Dermis lymphatic vessel endothelial cell (primary cell): ENCODE data around the gene MAGEA2B. TPM values are rescaled to one million over a fixed set of nuclear protein-coding genes. Genes with fewer than 3 reads are reported as not detected.

Source experiments
- total RNA-seq: library from RNA; depleted of rRNA; stranded (reverse); fragments of >200 nt; gene quantifications from 2 replicates; pipeline ENCODE4 v1.2.1, GENCODE V29; 2014

The MAGEA2B gene, protein sequence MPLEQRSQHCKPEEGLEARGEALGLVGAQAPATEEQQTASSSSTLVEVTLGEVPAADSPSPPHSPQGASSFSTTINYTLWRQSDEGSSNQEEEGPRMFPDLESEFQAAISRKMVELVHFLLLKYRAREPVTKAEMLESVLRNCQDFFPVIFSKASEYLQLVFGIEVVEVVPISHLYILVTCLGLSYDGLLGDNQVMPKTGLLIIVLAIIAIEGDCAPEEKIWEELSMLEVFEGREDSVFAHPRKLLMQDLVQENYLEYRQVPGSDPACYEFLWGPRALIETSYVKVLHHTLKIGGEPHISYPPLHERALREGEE
- not detected in 2 replicates for total RNA-seq

DNA sequence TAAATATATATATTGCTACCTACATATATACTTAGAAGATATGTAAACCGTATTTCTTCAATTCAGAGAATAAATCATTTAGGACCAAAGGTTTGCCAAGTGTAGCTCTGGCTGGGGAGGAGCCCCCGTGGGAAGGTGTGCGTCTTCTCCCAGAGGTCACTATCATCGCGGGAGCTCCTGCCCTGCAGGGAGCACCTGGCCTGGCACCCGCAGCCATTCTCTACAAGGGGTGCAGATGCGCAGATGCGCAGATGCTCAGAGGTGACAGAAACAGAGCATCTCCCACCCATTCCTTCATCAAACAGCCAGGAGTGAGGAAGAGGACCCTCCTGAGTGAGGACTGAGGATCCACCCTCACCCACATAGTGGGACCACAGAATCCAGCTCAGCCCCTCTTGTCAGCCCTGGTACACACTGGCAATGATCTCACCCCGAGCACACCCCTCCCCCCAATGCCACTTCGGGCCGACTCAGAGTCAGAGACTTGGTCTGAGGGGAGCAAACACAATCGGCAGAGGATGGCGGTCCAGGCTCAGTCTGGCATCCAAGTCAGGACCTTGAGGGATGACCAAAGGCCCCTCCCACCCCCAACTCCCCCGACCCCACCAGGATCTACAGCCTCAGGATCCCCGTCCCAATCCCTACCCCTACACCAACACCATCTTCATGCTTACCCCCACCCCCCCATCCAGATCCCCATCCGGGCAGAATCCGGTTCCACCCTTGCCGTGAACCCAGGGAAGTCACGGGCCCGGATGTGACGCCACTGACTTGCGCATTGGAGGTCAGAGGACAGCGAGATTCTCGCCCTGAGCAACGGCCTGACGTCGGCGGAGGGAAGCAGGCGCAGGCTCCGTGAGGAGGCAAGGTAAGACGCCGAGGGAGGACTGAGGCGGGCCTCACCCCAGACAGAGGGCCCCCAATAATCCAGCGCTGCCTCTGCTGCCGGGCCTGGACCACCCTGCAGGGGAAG is at the start of gene MAGEA2B:
MAGEA2B (plus strand) TSS at position 814 of the 973 bp plus-strand sequence. CDS start 2,479 bp downstream, outside the sequence.

DNA sequence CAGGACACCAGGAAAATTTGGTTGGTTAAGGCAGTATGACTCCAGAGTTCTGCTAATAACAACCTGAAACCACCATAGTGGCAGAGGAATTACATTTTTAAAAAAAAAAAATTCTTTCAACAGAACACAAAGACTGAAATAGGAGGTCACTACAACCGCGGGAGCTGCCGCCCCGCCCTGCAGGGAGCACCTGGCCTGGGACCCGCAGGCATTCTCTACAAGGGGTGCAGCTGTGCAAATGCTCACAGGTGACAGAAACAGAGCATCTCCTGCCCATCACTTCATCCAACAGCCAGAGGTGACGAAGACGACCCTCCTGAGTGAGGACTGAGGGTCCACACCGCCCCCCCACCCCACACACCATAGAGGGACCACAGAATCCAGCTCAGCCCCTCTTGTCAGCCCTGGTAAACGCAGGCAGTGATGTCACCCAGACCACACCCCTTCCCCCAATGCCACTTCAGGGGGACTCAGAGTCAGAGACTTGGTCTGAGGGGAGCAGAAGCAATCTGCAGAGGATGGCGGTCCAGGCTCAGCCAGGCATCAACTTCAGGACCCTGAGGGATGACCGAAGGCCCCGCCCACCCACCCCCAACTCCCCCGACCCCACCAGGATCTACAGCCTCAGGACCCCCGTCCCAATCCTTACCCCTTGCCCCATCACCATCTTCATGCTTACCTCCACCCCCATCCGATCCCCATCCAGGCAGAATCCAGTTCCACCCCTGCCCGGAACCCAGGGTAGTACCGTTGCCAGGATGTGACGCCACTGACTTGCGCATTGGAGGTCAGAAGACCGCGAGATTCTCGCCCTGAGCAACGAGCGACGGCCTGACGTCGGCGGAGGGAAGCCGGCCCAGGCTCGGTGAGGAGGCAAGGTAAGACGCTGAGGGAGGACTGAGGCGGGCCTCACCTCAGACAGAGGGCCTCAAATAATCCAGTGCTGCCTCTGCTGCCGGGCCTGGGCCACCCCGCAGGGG is 16.2 kb upstream of the MAGEA2B start, which contains the start of gene MAGEA3:
MAGEA3 (plus strand) TSS at position 843 of the 980 bp plus-strand sequence. CDS start 2,039 bp downstream, outside the sequence.

DNA sequence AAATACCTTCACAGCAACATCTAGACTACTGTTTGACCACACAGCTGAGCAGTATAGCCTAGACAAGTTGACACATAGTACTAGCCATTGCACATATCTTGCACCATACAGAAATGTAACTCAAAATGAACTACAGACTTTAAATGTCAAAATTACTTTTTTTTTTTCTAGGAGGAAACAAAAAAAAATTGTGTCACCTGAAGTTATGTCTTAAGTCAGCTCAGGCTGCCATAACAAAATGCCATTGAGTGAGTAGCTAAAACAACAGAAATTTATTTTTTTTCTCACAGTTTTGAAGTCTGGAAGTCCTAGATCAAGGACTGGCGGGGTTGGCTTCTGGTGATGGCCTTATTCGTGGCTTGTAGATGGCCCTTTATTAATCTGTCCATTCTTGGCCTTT is 5.3 kb upstream of the MAGEA2B start, which contains the start of gene CSAG2:
CSAG2 (minus strand) TSS at position 101 of the 400 bp plus-strand sequence. CDS start 161 bp downstream, outside the sequence.

GRCh38 chrX:152733261-152733975 is 19.0 kb downstream of the MAGEA2B start, which contains the start of the genes CSAG1 and MAGEA12:
TSS of gene CSAG1 (minus strand) at chrX:152733721. CDS start at chrX:152732460, 1,261 bp downstream.
TSS of gene MAGEA12 (plus strand) at chrX:152733757. CDS start at chrX:152736162, 2,405 bp downstream.

DNA sequence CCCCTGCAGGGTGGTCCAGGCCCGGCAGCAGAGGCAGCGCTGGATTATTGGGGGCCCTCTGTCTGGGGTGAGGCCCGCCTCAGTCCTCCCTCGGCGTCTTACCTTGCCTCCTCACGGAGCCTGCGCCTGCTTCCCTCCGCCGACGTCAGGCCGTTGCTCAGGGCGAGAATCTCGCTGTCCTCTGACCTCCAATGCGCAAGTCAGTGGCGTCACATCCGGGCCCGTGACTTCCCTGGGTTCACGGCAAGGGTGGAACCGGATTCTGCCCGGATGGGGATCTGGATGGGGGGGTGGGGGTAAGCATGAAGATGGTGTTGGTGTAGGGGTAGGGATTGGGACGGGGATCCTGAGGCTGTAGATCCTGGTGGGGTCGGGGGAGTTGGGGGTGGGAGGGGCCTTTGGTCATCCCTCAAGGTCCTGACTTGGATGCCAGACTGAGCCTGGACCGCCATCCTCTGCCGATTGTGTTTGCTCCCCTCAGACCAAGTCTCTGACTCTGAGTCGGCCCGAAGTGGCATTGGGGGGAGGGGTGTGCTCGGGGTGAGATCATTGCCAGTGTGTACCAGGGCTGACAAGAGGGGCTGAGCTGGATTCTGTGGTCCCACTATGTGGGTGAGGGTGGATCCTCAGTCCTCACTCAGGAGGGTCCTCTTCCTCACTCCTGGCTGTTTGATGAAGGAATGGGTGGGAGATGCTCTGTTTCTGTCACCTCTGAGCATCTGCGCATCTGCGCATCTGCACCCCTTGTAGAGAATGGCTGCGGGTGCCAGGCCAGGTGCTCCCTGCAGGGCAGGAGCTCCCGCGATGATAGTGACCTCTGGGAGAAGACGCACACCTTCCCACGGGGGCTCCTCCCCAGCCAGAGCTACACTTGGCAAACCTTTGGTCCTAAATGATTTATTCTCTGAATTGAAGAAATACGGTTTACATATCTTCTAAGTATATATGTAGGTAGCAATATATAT is 39.5 kb downstream of the MAGEA2B start, which contains the start of gene MAGEA2:
MAGEA2 (minus strand) TSS at position 157 of the 965 bp plus-strand sequence. CDS start 2,479 bp downstream, outside the sequence.

GRCh38 chrX:152758918-152759317 is 44.5 kb downstream of the MAGEA2B start, which contains the start of gene CSAG3:
TSS of gene CSAG3 (plus strand) at chrX:152759218.

Other genes with a start within 250 kb of the MAGEA2B start
- under 0.01 TPM in 1 of 2 replicates, not detected in the other for gene GABRQ, start 76.7 kb upstream of the MAGEA2B start, total RNA-seq
- gene MAGEA3, start 15.8 kb upstream of the MAGEA2B start, total RNA-seq: not detected in 2 replicates
- gene CSAG2, start 5.4 kb upstream of the MAGEA2B start, total RNA-seq: not detected in 2 replicates
- gene CSAG1, start 19.1 kb downstream of the MAGEA2B start, total RNA-seq: not detected in 2 replicates
- gene MAGEA12, start 19.1 kb downstream of the MAGEA2B start, total RNA-seq: not detected in 2 replicates
- gene MAGEA2, start 39.2 kb downstream of the MAGEA2B start, total RNA-seq: not detected in 2 replicates
- not detected in 2 replicates for gene CSAG3, start 44.6 kb downstream of the MAGEA2B start, total RNA-seq
- gene MAGEA6, start 55.1 kb downstream of the MAGEA2B start, total RNA-seq: not detected in 2 replicates
- 14.5 and 16.6 TPM in 2 replicates for gene CETN2, start 116.1 kb downstream of the MAGEA2B start, total RNA-seq
- gene NSDHL, start 116.4 kb downstream of the MAGEA2B start, total RNA-seq: 9.6 and 10.3 TPM in 2 replicates
- 6.9 and 7.7 TPM in 2 replicates for gene ZNF185, start 183.4 kb downstream of the MAGEA2B start, total RNA-seq